ENCODE measurements around the gene ZBTB18.

ZBTB18 gene

DNA sequence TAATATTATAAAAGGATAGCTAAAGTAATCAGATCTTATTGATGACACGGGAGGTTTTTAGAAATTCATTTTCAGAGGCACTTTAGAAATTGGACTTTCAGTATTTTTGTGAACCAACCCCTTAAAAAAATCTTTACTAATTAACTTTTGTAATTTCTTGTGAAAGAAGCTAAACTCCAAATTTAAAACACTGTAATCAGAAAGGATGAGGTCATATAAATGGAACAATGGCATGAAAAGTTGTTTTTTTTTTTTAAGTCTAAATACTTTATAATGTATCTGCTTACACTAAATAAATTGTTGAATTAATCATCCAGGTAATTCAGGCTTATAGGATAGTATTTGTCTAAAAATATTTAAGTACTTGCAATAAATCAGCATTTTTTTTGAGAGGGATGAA, 9.0 kb downstream of the ZBTB18 start:
- Mint-ChIP-seq H3K9me3 (no peaks in the 10 kb centered on the region), H3K36me3 (ENCODE audit: insufficient read depth) (peaks cover 9% of the 10 kb centered on the region), H3K4me3 (no peak overlapping the region)

DNA sequence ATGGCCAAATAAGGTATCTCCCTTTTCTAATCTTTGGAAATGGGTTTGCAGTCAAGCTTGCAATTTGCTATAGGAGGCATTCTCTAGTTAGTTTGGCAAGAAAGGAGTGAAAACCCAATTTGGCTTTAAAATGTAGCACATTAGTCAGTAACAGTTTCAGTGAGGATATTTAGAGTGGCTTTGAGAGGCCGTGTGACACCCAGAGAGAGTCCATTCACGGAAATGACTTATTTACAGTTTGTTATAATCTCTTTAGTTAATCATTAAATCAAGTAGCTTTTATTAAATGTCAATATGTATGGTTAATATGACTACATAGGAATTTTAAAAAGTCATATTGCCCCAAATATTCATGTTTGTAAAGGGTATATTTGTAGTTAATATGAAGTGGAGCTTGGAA, 9.6 kb downstream of the ZBTB18 start:
- H3K27ac Mint-ChIP-seq = no peak overlapping the region
- peaks cover 4% of the 10 kb centered on the region for H3K36me3 Mint-ChIP-seq (ENCODE audit: insufficient read depth)
- DNase-seq (no peak), ATAC-seq (replicated peaks) (no peak)
- peaks cover 0 to 9% of the 10 kb centered on the region in 2 donors for H3K27me3 Mint-ChIP-seq
- no peak overlapping the region for H3K4me3 Mint-ChIP-seq
- H3K4me1 Mint-ChIP-seq (ENCODE audit: low read depth in 2 of 2) = no peaks in the 10 kb centered on the region
- H3K9me3 Mint-ChIP-seq = no peaks in the 10 kb centered on the region

More for the DNA sequence above, 9.0 kb downstream of the ZBTB18 start:
- Mint-ChIP-seq H3K27ac (no peak overlapping the region), H3K4me1 (ENCODE audit: low read depth in 2 of 2) (no peaks in the 10 kb centered on the region), H3K27me3 (peaks cover 0 to 4% of the 10 kb centered on the region in 2 donors)
- DNase-seq = no peak
- no peak for ATAC-seq (replicated peaks)

DNA sequence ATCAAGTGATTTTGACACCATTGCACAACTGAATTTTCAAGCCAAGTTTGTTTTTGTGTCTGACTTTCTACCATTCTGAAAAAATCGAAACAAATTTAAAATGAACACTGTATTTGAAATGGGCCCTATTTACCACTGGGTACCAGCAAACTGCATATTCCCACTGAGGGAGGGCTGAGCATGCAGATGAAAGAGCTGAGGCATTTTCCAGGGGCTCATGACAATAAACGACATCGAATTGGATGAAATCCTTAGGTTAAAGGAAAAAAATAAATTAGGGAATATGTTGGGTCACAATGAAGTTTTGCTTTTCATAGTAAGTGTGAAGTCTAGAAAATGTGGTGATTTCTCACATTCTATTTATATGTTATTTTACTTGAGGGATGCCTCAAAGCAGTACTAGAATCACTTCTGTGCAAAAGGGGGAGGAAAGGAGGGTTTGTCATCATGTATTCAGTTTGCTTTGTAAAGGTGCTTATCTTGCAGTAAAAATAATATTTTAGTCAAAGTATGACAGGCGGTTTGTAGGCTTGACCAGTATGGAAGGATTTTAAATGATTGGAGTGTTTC, 11.2 kb downstream of the ZBTB18 start:
- no peak overlapping the region for H3K27ac Mint-ChIP-seq
- H3K36me3 Mint-ChIP-seq (ENCODE audit: insufficient read depth) = peaks cover 2% of the 10 kb centered on the region
- no peak overlapping the region for H3K4me3 Mint-ChIP-seq
- ATAC-seq (replicated peaks) = no peak
- no peaks in the 10 kb centered on the region for H3K4me1 Mint-ChIP-seq (ENCODE audit: low read depth in 2 of 2)
- H3K27me3 Mint-ChIP-seq = peaks cover 4 to 13% of the 10 kb centered on the region in 2 donors
- H3K9me3 Mint-ChIP-seq = no peaks in the 10 kb centered on the region
- DNase-seq = no peak

DNA sequence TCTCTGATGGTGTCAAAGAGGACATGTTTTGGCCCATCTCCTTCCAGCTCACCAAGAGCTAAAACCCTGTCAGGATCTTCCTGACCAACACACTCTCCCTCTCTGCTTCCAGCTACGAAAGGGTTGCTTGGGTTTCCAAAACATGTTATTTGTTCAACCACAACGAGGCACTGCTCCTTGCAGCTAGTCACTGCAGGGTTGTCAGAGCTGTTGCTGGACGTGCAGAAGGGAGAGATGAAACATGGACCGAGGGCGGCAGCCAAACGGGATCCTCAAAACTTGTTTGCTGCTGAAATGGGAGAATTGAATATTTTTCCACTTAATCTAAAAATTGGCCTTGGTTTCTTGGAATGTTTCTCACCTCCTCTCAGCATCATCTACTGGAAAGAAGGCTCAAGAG, 12.4 kb downstream of the ZBTB18 start:
- Mint-ChIP-seq H3K9me3 (no peaks in the 10 kb centered on the region), H3K4me3 (no peak overlapping the region), H3K4me1 (ENCODE audit: low read depth in 2 of 2) (no peaks in the 10 kb centered on the region), H3K36me3 (ENCODE audit: insufficient read depth) (no peaks in the 10 kb centered on the region), H3K27me3 (peaks cover 11 to 16% of the 10 kb centered on the region in 2 donors), H3K27ac (no peak overlapping the region)
- DNase-seq (no peak), ATAC-seq (replicated peaks) (no peak)

DNA sequence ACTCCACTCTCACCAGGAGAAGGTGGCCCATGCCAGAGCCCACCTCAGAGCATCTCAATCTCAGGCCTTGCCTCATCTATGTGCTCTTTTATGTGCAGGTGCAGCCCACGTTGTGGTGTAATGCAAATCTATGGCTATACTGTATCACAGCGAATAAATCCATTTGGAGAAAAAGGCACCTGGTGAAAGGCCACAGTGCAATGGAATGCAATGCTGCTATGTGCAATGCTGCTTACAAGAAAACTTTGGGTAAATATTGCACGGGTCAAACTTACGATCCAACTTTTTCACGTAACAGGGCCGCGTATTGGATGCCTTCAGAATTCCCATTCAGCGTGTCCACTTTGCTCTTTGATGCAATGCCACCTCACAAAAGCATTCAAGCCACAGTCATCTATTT, 13.5 kb downstream of the ZBTB18 start:
- Mint-ChIP-seq H3K27me3 (peaks cover 11 to 16% of the 10 kb centered on the region in 2 donors), H3K36me3 (ENCODE audit: insufficient read depth) (no peaks in the 10 kb centered on the region), H3K4me1 (ENCODE audit: low read depth in 2 of 2) (no peaks in the 10 kb centered on the region), H3K27ac (no peak overlapping the region), H3K4me3 (no peak overlapping the region), H3K9me3 (no peaks in the 10 kb centered on the region)
- ATAC-seq (replicated peaks) = no peak
- no peak for DNase-seq

DNA sequence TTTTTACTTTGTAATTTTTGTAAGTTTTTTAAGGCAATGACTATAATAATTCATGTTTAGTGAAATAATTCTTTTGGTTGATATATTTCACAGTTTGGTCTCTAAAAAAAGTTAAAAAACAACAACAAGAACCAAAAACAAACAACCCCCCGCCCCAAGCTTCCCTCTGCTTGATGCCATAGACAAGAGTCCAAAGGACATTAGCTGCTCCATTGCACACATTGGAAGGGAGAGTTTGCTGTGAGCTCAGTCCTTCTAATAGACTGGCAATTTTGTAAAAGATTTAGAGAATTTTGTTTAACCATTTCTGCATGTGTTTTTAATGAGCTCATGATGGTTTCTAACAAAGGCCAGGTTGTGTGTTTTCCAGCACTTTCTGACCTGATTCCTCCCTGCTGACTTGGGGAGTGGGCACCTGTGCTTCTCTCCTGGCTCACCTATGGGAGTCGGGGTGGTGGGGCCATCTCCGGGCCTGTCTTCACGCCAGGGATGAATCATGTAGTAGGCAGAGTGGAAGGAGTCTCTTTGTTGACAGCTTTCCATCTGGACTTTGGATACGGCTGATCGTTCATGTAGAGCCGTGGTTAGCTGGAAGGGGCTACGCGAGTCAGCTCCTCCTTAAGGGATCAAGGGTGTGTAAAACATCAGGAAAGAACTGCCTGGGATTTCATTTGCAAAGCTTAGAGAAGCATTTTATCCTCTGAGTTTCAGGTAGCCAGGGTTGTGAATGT, 14.1 kb downstream of the ZBTB18 start:
- no peak overlapping the region for H3K4me3 Mint-ChIP-seq
- peaks cover 11 to 16% of the 10 kb centered on the region in 2 donors for H3K27me3 Mint-ChIP-seq
- no peaks in the 10 kb centered on the region for H3K36me3 Mint-ChIP-seq (ENCODE audit: insufficient read depth)
- DNase-seq = no peak
- no peaks in the 10 kb centered on the region for H3K4me1 Mint-ChIP-seq (ENCODE audit: low read depth in 2 of 2)
- H3K27ac Mint-ChIP-seq = no peak overlapping the region
- no peaks in the 10 kb centered on the region for H3K9me3 Mint-ChIP-seq
- ATAC-seq (replicated peaks) = no peak

DNA sequence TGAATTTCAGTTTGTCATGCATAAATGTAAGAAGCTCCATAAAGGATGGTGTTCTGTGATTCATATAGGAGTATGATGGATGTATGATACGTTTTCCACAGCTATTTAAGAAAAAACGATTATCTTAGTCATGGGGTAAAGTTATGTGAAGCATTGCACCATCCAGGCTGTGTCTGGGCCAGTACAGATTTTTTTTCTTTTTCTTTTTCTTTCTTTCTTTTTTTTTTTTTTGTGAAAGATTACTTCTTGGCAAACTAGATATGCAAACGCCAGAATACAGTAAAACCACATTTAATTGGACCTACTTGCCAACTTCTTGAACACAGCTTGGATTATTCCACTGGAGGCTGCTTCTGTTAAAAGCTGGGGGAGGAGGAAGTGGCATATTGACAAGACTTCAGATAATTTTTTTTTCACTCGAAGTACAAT, 14.9 kb downstream of the ZBTB18 start:
- ATAC-seq (replicated peaks) (no peak), DNase-seq (no peak)
- no peak overlapping the region for H3K27ac Mint-ChIP-seq
- no peaks in the 10 kb centered on the region for H3K9me3 Mint-ChIP-seq
- no peaks in the 10 kb centered on the region for H3K4me1 Mint-ChIP-seq (ENCODE audit: low read depth in 2 of 2)
- H3K4me3 Mint-ChIP-seq = no peak overlapping the region
- H3K27me3 Mint-ChIP-seq = peaks cover 11 to 16% of the 10 kb centered on the region in 2 donors
- H3K36me3 Mint-ChIP-seq (ENCODE audit: insufficient read depth) = no peaks in the 10 kb centered on the region

DNA sequence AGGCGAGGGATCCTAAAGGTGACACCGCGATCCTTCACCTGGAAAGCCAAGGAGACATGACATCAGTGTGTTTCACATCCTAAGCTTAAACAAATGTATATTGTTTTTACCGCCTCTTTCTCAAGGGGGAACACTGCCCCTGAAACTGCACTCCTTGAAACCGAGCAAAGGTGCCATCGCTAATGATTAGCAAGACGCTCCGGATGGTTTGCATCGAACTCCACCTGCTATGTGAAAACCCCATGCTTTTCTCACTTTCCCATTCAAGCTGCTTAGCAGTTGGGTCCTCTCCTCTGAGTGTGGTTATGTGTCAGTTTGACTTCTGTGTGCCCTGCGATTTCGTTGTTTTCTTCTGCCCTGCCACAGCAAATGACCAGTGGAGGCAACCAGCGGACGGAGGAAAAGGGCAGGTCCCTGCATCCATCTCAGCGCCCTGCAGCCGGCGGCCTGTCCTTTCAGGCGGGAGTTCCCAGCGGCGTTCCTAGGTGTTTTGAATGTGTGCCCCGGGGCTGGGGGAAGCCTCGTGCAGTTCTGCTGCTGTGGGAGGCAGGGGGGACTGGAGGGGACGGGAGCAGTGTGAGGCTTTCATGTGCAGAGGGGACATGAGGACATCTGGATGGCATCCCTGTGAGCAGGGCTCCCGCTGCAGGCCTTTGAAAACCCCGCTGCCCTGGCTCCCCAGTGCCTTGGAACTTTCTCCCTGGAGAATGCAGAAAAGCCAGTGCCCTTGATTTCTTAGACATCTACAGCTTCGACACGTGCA, 16.1 kb downstream of the ZBTB18 start:
- Mint-ChIP-seq H3K9me3 (no peaks in the 10 kb centered on the region), H3K27ac (no peak overlapping the region), H3K4me3 (no peak overlapping the region), H3K36me3 (ENCODE audit: insufficient read depth) (no peaks in the 10 kb centered on the region), H3K4me1 (ENCODE audit: low read depth in 2 of 2) (no peaks in the 10 kb centered on the region), H3K27me3 (peaks cover 11 to 16% of the 10 kb centered on the region in 2 donors)
- no peak for ATAC-seq (replicated peaks)
- DNase-seq = no peak

DNA sequence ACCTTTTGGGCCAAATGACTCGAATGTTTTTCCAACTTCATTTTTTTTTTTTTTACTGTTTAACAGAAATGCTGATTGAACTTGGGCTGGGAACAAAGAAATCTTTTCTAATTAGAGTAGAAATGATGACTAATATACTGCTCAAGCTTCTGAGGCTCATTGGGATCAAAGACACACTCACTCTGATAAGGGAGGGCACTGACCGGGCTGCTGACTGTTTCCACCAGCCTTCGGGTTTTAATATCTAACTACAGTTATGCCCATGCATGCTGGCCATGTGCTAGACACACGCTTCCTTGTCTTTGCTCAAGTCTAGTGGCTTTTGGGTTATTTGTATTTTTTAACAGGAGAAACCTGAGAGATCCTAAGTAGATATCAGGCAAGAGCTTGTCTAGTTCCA, 16.8 kb downstream of the ZBTB18 start:
- no peak overlapping the region for H3K4me3 Mint-ChIP-seq
- peaks cover 0 to 2% of the 10 kb centered on the region in 2 donors for H3K4me1 Mint-ChIP-seq (ENCODE audit: low read depth in 2 of 2)
- no peak for DNase-seq
- H3K27ac Mint-ChIP-seq = no peak overlapping the region
- peaks cover 11 to 16% of the 10 kb centered on the region in 2 donors for H3K27me3 Mint-ChIP-seq
- ATAC-seq (replicated peaks) = no peak
- no peaks in the 10 kb centered on the region for H3K36me3 Mint-ChIP-seq (ENCODE audit: insufficient read depth)
- no peaks in the 10 kb centered on the region for H3K9me3 Mint-ChIP-seq

DNA sequence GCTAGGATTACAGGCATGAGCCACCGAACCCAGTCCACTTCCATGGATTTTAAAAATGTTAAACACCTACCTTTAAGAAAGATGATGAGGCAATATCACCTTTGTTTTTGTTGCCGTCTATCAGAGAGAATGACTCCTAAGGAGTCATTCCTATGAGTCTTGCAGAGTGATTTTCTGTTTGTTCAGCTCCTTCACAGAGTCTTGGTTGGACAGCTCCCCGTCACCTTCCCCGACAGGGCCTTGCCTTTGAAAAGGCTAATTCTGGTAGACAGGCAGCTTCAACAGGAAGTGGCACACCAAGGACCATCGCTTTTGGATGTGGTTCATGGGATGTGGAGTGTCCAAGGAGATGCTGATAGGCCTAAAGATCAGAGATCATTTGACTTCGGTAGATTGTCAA, 17.5 kb downstream of the ZBTB18 start:
- no peak overlapping the region for H3K4me3 Mint-ChIP-seq
- no peak for DNase-seq
- H3K36me3 Mint-ChIP-seq (ENCODE audit: insufficient read depth) = no peaks in the 10 kb centered on the region
- H3K4me1 Mint-ChIP-seq (ENCODE audit: low read depth in 2 of 2) = peaks cover 0 to 2% of the 10 kb centered on the region in 2 donors
- no peaks in the 10 kb centered on the region for H3K9me3 Mint-ChIP-seq
- H3K27ac Mint-ChIP-seq = no peak overlapping the region
- ATAC-seq (replicated peaks) = no peak
- peaks cover 11 to 16% of the 10 kb centered on the region in 2 donors for H3K27me3 Mint-ChIP-seq

DNA sequence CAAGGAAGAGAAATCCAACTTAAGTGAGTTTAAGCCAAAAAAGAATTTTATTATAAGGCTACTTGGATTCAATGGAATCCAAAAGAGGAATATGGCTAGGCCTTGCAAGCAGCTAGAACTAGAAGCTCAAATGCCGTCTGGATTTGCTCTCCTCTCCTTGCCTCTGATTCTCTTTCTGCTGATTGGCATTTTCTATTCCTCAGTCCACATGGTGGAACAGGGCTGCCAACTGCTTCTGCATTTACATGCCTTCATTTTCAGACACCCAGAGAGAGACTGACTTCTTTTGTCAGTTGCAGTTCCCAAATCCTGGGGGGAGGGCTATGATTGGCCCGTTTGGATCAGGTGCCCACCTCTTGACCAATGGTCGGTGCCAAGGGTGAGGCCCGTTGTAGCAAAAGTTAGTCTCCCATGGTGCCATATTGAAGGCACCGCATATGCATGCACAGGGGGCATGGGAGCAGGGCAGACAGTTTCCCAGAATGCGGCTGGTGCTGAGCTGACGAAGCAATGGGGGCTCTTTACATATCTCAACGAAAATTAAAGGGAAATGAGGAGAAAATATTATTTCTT, 18.3 kb downstream of the ZBTB18 start:
- no peaks in the 10 kb centered on the region for H3K36me3 Mint-ChIP-seq (ENCODE audit: insufficient read depth)
- no peak for ATAC-seq (replicated peaks)
- H3K4me3 Mint-ChIP-seq = no peak overlapping the region
- peaks cover 11 to 16% of the 10 kb centered on the region in 2 donors for H3K27me3 Mint-ChIP-seq
- no peaks in the 10 kb centered on the region for H3K9me3 Mint-ChIP-seq
- DNase-seq = no peak
- no peak overlapping the region for H3K27ac Mint-ChIP-seq
- H3K4me1 Mint-ChIP-seq (ENCODE audit: low read depth in 2 of 2) = peaks cover 7 to 10% of the 10 kb centered on the region in 2 donors

DNA sequence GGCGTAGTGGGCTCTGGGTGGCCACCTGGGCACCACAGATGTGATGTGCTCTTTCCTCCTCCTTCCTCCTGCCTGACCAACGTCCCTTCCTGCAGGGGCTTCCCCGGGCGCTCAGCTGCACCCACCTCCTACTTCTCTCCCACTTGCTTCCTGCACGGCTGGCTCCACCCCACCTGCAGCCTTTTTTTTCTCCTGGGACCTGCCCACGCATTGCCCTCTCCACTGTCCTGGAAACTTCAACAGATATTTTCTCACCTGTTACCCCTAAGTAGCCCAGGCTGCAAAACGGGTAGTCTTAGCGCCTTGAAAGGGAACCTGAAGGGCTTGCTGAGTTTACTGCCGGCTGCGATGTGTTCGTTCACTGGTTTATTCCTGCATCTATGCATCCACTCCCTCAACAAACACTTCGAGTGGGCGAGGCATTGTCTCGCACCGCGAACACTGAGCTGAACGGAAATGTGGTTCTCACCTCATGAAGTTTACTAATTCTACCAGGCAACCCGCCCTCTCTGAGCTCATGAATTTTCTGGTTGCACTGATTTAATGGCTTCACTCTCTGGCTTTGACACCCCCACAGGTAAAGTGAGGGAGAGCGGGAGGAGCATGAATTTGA, 23.6 kb downstream of the ZBTB18 start:
- Mint-ChIP-seq H3K4me1 (ENCODE audit: low read depth in 2 of 2) (peaks cover 20 to 23% of the 10 kb centered on the region in 2 donors), H3K27ac (peak overlapping the region; percentile 68 to 92)
- peak; percentile 97 for ATAC-seq (replicated peaks)

DNA sequence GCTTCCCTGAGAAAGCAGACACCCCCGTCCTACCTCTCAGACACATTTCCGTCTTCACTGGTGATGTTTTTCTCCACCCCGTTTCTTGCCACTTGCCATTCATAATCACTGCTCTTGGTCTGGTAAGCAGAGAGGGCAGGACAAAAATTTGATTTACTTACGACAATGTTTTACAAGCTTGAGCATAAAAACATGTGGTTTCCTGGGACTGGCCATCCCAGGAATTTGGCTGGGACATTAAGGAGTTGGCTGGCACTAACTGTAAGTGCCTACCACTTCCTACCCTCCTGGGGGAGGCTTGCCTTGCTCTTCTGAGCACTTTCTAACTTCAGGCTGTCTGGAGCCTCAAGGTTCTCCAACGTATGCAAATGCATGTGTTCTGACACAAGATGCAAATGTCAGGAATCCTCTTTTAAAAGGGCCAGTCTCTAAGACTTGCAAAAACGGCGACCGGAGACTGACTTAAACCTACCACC, 24.2 kb downstream of the ZBTB18 start:
- H3K36me3 Mint-ChIP-seq (ENCODE audit: insufficient read depth) = peaks cover 7% of the 10 kb centered on the region
- no peak for DNase-seq
- peak; percentile 48 for ATAC-seq (replicated peaks)

More for the DNA sequence above, 23.6 kb downstream of the ZBTB18 start:
- peak overlapping the region; percentile 78 to 85 for H3K4me3 Mint-ChIP-seq
- H3K9me3 Mint-ChIP-seq = no peaks in the 10 kb centered on the region
- peaks cover 0 to 8% of the 10 kb centered on the region in 2 donors for H3K27me3 Mint-ChIP-seq
- DNase-seq = peak; percentile 63 to 69 (median 68)
- peaks cover 7% of the 10 kb centered on the region for H3K36me3 Mint-ChIP-seq (ENCODE audit: insufficient read depth)

More for the DNA sequence above, 24.2 kb downstream of the ZBTB18 start:
- H3K4me3 Mint-ChIP-seq = peak overlapping the region; percentile 78 to 85
- peak overlapping the region; percentile 68 to 92 for H3K27ac Mint-ChIP-seq
- H3K4me1 Mint-ChIP-seq (ENCODE audit: low read depth in 2 of 2) = peaks cover 20 to 23% of the 10 kb centered on the region in 2 donors
- H3K27me3 Mint-ChIP-seq = peaks cover 0 to 8% of the 10 kb centered on the region in 2 donors
- no peaks in the 10 kb centered on the region for H3K9me3 Mint-ChIP-seq

Data from effector memory CD8-positive, alpha-beta T cell (primary cell).